HG03066 (cell line): ENCODE data around the gene ZFP62.

Experiments used
- ATAC-seq: cut with Tn5 transposase; IDR thresholded peaks from one replicate; pipeline ENCODE4 v1.9.1; 2021; ENCODE audit warnings: low read depth; ENCODE audit not compliant: unreplicated experiment

Gene ZFP62

DNA sequence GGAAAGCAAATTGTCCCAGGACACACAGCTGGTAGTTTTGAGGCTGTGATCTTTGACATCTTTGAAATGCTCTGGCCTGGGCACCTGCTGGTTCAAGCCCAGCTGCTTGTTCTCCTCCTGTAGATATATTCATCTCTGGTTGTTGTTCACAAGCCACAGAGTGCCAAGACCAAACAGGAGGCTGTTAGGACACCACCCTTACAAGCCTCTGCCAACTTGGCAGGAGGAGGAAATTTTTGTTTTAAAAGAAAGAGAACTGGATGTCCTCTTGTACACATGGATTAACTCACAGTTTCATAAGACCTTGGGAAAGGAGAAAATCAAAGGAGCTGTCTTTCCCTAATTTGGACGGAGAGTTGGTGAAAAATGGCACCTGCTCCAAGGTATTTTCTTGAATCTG lies 8.5 kb upstream of the ZFP62 start:
- no peak for ATAC-seq

DNA sequence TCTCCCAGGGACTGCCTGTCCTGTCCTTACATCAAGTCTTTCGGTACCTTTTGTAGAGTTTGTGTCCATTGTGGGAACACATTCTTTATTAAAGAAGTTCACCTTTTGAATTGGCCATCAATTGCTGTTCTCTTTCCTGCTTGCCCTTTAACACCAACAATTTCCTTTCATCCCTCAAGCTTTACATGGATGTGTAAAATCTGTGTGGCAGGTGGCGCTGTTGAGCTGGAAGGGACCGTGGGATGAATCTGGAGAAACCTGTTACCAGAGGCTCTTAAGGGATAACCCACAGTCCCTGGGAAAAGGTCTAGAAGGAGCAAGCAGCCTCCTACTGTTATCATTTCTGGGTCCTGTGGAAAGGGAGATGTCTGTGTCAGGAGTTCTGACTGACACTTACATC lies 7.9 kb upstream of the ZFP62 start:
- ATAC-seq: no peak

- no peak for ATAC-seq
Observed at GRCh38 chr5:180866985-180867384, 5.9 kb upstream of the ZFP62 start.

DNA sequence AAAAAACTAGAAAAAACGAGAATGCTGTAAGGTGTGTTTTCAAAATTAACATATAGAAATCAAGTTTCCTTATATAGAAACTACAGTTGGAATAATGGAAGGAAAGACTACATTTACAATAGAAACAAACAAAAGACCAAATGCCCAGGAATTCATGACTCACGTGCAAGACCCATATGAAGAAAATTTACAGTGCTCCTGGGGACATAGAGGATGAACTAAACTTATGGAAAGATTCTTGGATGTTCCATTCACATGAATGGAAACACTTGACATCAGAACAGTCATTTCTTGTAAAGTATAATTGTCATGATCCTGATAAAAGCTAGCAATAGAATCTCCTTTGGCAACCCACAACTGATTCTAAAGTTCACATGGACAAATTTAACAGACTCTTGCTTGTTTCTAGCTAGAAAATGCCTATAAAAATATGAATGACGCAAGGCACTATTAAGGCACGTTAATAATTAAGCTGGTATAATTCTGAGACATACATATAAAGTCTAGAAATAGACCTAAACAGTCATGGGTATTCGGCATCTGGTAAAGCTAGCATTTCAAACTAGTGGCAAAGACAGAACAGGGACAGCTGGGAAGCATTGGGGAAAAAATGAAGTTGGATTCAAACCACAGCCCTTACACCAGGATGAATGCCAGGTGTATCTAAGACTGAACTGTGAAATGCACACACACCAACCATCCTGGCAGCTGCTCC lies 5.1 kb upstream of the ZFP62 start:
- ATAC-seq: no peak

DNA sequence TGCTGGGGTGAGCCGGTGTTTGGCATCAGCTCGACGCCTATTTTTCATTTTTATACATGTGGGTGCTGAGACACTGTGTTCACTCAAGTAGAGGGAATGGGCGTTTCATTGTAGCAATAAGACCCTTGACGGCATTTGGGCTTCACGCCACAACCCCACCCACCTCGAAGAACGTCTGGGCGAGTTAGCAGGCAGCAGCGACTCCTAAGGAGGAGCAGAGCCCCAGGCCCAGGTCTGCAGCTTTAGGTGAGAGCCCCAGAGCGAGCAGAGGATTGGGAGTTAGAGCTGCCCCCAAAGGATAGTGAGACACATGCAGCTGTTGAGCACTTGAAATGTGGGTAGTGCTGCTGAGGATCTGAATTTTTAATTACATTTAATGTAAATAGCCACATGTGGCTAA lies 1.6 kb upstream of the ZFP62 start:
- no peak for ATAC-seq

GRCh38 chr5:180860273-180860886 lies 696 bp downstream of the ZFP62 start:
- ATAC-seq: peak; percentile 60

DNA sequence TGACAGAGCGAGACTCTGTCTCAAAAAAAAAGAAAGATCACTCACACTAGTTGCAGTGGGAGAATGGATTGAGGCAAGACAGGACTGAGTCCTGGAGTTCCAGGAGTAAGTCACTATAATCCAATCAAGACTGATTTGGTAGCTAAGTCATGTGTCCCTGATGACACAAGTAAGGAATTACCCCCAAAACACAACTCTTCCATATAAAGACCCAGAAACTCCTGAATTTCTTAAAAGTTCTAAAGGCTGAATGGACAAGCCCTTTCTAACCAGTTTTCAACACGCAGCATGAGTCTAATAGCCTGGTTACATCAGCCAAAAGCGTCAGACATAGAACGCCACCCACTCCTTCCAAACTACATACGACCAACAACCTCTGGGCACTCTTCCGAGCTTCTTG lies 2.5 kb downstream of the ZFP62 start:
- no peak for ATAC-seq

DNA sequence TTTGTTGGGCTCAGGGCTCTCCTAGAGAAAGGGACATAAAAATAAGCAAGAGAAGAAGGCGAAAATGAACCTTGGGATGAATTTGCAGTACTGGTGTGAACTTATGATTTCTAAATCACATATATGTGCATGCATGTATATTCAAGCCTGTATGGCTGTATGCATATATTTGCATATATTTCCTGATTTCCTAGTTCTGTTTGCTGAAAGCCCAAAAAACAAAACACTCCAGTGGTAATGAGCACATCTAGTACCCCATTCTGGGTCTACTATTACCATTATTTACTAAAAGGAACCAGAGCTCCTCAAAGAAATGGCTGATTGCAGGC lies 7.3 kb downstream of the ZFP62 start:
- no peak for ATAC-seq

DNA sequence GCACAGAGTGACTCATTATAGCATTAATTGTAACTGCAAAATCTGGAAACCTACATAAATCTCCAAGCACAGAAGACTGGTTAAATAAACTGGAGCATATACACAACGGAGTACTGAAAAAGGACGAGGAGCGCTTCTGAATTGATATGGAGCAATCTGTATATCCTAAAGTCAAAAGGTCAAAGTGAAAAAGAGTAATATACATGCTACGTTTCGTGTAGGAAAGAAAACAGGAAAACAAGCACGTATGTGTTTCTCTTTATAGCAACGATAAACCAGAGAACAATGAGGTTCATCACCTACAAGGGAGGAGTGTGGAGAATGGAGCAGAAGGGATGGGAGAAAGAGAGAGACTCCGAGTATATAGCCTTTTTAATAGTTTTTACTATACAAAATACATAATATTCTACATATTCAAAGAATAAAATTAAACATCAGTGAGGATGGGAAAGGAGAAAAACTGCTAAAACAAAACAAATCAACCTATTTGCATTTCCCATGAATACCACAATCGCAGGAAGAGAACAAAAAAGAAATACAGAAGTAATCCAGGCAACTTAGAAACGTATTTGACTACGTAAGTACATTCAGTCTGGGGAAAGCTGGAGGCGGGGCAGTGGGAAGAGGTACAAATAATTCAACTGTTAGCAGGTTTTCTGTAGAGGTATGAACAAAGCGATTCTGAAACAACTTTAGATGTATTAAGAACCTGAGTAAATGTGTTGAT lies 7.8 kb downstream of the ZFP62 start:
- ATAC-seq: no peak

GRCh38 chr5:180852495-180852894 lies 8.6 kb downstream of the ZFP62 start:
- no peak for ATAC-seq

- no peak for ATAC-seq
Observed at GRCh38 chr5:180850434-180851078, 10.5 kb downstream of the ZFP62 start.

DNA sequence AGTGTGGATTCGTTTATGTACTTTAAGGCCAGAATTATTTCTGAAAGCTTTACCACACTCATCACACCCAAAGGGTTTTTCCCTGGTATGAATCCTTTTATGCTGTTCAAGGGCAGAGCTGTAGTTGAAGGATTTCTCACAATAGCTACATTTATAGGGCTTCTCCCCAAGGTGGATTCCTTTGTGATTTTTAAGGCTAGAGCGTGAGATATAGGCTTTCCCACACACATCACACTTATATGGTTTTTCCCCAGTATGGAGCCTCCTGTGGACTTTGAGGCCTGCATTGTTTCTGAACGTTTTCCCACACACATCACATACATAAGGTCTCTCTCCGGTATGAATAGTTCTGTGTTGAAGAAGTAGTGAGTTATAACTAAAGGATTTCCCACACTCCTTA lies 11.2 kb downstream of the ZFP62 start:
- no peak for ATAC-seq

DNA sequence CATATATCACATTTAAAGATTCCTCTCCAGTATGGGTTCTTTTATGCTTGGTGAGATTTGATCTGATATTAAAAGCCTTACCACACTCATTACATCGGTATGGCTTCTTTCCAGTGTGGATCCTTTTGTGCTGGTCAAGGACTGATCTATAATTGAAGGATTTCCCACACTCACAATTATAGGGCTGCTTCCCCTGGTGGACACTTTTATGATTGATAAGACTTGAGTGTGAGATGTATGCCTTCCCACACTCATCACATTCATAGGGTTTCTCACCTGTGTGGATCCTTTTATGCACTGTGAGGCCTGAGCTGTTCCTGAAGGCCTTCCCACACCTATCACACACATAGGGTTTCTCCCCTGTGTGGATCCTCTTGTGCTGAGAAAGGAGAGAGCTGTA lies 12.2 kb downstream of the ZFP62 start:
- ATAC-seq: no peak

DNA sequence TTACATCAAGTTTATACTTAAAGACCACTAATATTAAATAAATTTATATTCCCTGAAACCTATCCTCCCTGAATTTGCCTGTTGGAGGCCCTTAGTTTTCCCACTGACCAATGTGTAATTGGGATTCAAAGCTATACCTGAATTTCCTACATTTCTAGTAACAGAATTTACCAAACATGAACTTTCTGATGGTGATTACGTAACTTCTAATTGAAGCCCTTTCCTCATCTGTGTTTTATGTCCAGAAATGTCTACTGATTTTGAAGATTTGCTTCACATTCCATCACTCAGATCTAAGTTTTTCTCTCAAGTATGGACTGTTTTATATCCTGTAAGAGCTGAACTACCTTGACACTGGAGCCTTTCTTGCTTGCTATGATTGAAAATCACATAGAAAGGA lies 12.8 kb downstream of the ZFP62 start:
- ATAC-seq: no peak

GRCh38 chr5:180847026-180847425 lies 14.1 kb downstream of the ZFP62 start:
- no peak for ATAC-seq

- ATAC-seq: no peak
Observed at GRCh38 chr5:180844858-180845257, 16.2 kb downstream of the ZFP62 start.

GRCh38 chr5:180844432-180844831 lies 16.6 kb downstream of the ZFP62 start:
- ATAC-seq: no peak

- ATAC-seq: no peak
Observed at GRCh38 chr5:180839935-180840334, 21.1 kb downstream of the ZFP62 start.

- ATAC-seq: no peak
Observed at GRCh38 chr5:180839227-180839626, 21.8 kb downstream of the ZFP62 start.

- ATAC-seq: no peak
Observed at GRCh38 chr5:180837478-180837877, 23.6 kb downstream of the ZFP62 start.

DNA sequence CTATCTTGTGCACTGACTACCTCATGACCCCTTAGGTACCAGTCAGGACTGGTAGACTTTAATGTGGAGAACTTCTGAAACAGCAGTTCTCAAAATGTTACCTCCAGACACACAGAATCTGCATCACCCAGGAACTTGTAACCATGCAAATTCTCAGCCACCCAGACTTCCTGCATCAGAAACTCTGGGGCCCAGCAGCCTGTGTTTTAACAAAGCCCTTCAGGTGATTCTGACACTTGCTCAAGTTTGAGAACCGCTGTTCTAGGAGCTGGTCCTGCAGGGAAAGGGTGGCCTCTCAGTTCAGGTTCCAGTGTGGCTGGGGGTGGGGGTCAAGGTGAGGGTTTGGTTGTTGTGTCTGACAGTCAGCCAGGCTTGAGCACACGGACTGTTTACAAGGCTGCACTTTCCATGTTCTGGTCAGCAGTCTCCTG lies 28.4 kb downstream of the ZFP62 start:
- peak; percentile 45 for ATAC-seq
